ENCODE measurements around the gene DOK5. TPM values are rescaled to one million over a fixed set of nuclear protein-coding genes. Genes with fewer than 3 reads are reported as not detected.
A peak's percentile ranks its signal among the peaks of the same experiment; 100 is the strongest.

The DOK5 gene
- total and polyA plus RNA-seq, 2 donors, result 0.76 to 1.0 TPM

- Histone ChIP-seq H3K27ac (ENCODE audit: low read depth in 1 of 2, low read length in 1 of 2) (no peak overlapping the region), H3K9me3 (ENCODE audit: control insufficient read depth in 2 of 2, insufficient read depth in 1 of 2, low read length in 1 of 2) (no peaks in the 10 kb centered on the region), H3K36me3 (ENCODE audit: control insufficient read depth in 2 of 2, insufficient read depth in 2 of 2, low read length in 1 of 2) (no peaks in the 10 kb centered on the region), H3K4me1 (ENCODE audit: control insufficient read depth in 2 of 2, insufficient read depth in 2 of 2, low read length in 2 of 2) (no peaks in the 10 kb centered on the region), H3K4me3 (ENCODE audit: low read length in 2 of 2) (no peak overlapping the region), H3K27me3 (ENCODE audit: control insufficient read depth in 2 of 2, insufficient read depth in 1 of 2, low read length in 1 of 2) (no peaks in the 10 kb centered on the region)
- WGBS, result 92% methylated on average over 1 of the region's 1 CpG
- DNase-seq (ENCODE audit: low read depth in 6 of 9, low spot score in 9 of 9), result no peak
These were observed 190.4 kb downstream of the DOK5 start for GRCh38 chr20:54665812-54666211.

GRCh38 chr20:54668271-54669039 is 193.1 kb downstream of the DOK5 start:
- no peaks in the 10 kb centered on the region for H3K4me1 ChIP-seq (ENCODE audit: control insufficient read depth in 2 of 2, insufficient read depth in 2 of 2, low read length in 2 of 2)
- DNase-seq (ENCODE audit: low read depth in 6 of 9, low spot score in 9 of 9), result peak in 3 of 9 donors; percentile 3 to 18 (median 16)
- H3K27ac ChIP-seq (ENCODE audit: low read depth in 1 of 2, low read length in 1 of 2), result no peak overlapping the region
- no peaks in the 10 kb centered on the region for H3K9me3 ChIP-seq (ENCODE audit: control insufficient read depth in 2 of 2, insufficient read depth in 1 of 2, low read length in 1 of 2)
- H3K36me3 ChIP-seq (ENCODE audit: control insufficient read depth in 2 of 2, insufficient read depth in 2 of 2, low read length in 1 of 2), result no peaks in the 10 kb centered on the region
- 35% methylated on average over 12 of the region's 12 CpGs for WGBS
- no peaks in the 10 kb centered on the region for H3K27me3 ChIP-seq (ENCODE audit: control insufficient read depth in 2 of 2, insufficient read depth in 1 of 2, low read length in 1 of 2)
- H3K4me3 ChIP-seq (ENCODE audit: low read length in 2 of 2), result no peak overlapping the region

- 80% methylated on average over 4 of the region's 4 CpGs for WGBS
- no peak for DNase-seq (ENCODE audit: low read depth in 6 of 9, low spot score in 9 of 9)
- Histone ChIP-seq H3K36me3 (ENCODE audit: control insufficient read depth in 2 of 2, insufficient read depth in 2 of 2, low read length in 1 of 2) (no peaks in the 10 kb centered on the region), H3K27ac (ENCODE audit: low read depth in 1 of 2, low read length in 1 of 2) (no peak overlapping the region), H3K4me1 (ENCODE audit: control insufficient read depth in 2 of 2, insufficient read depth in 2 of 2, low read length in 2 of 2) (no peaks in the 10 kb centered on the region), H3K4me3 (ENCODE audit: low read length in 2 of 2) (no peak overlapping the region), H3K9me3 (ENCODE audit: control insufficient read depth in 2 of 2, insufficient read depth in 1 of 2, low read length in 1 of 2) (no peaks in the 10 kb centered on the region), H3K27me3 (ENCODE audit: control insufficient read depth in 2 of 2, insufficient read depth in 1 of 2, low read length in 1 of 2) (no peaks in the 10 kb centered on the region)
These were observed 193.6 kb downstream of the DOK5 start for GRCh38 chr20:54669040-54669363.

- DNase-seq (ENCODE audit: low read depth in 6 of 9, low spot score in 9 of 9), result no peak
- Histone ChIP-seq H3K36me3 (ENCODE audit: control insufficient read depth in 2 of 2, insufficient read depth in 2 of 2, low read length in 1 of 2) (no peaks in the 10 kb centered on the region), H3K27ac (ENCODE audit: low read depth in 1 of 2, low read length in 1 of 2) (no peak overlapping the region), H3K9me3 (ENCODE audit: control insufficient read depth in 2 of 2, insufficient read depth in 1 of 2, low read length in 1 of 2) (no peaks in the 10 kb centered on the region), H3K27me3 (ENCODE audit: control insufficient read depth in 2 of 2, insufficient read depth in 1 of 2, low read length in 1 of 2) (no peaks in the 10 kb centered on the region), H3K4me3 (ENCODE audit: low read length in 2 of 2) (no peak overlapping the region), H3K4me1 (ENCODE audit: control insufficient read depth in 2 of 2, insufficient read depth in 2 of 2, low read length in 2 of 2) (no peaks in the 10 kb centered on the region)
- 85% methylated on average over 1 of the region's 1 CpG for WGBS
These were observed 202.9 kb downstream of the DOK5 start for GRCh38 chr20:54678253-54678652.

- Histone ChIP-seq H3K9me3 (ENCODE audit: control insufficient read depth in 2 of 2, insufficient read depth in 1 of 2, low read length in 1 of 2) (no peaks in the 10 kb centered on the region), H3K4me1 (ENCODE audit: control insufficient read depth in 2 of 2, insufficient read depth in 2 of 2, low read length in 2 of 2) (no peaks in the 10 kb centered on the region), H3K4me3 (ENCODE audit: low read length in 2 of 2) (no peak overlapping the region), H3K27ac (ENCODE audit: low read depth in 1 of 2, low read length in 1 of 2) (no peak overlapping the region), H3K36me3 (ENCODE audit: control insufficient read depth in 2 of 2, insufficient read depth in 2 of 2, low read length in 1 of 2) (no peaks in the 10 kb centered on the region), H3K27me3 (ENCODE audit: control insufficient read depth in 2 of 2, insufficient read depth in 1 of 2, low read length in 1 of 2) (no peaks in the 10 kb centered on the region)
- WGBS, result 39% methylated on average over 5 of the region's 5 CpGs
- no peak for DNase-seq (ENCODE audit: low read depth in 6 of 9, low spot score in 9 of 9)
These were observed 205.0 kb downstream of the DOK5 start for GRCh38 chr20:54680439-54680838.

- 32% methylated on average over 14 of the region's 14 CpGs for WGBS
- DNase-seq (ENCODE audit: low read depth in 6 of 9, low spot score in 9 of 9), result peak in 4 of 9 donors; percentile 11 to 29 (median 15)
These were observed 205.7 kb downstream of the DOK5 start for GRCh38 chr20:54680872-54681619.

GRCh38 chr20:54681869-54682268 is 206.5 kb downstream of the DOK5 start:
- no peaks in the 10 kb centered on the region for H3K27me3 ChIP-seq (ENCODE audit: control insufficient read depth in 2 of 2, insufficient read depth in 1 of 2, low read length in 1 of 2)

More at GRCh38 chr20:54680872-54681619, 205.7 kb downstream of the DOK5 start:
- H3K27me3 ChIP-seq (ENCODE audit: control insufficient read depth in 2 of 2, insufficient read depth in 1 of 2, low read length in 1 of 2), result no peaks in the 10 kb centered on the region
- H3K9me3 ChIP-seq (ENCODE audit: control insufficient read depth in 2 of 2, insufficient read depth in 1 of 2, low read length in 1 of 2), result no peaks in the 10 kb centered on the region
- H3K4me1 ChIP-seq (ENCODE audit: control insufficient read depth in 2 of 2, insufficient read depth in 2 of 2, low read length in 2 of 2), result no peaks in the 10 kb centered on the region
- no peak overlapping the region for H3K27ac ChIP-seq (ENCODE audit: low read depth in 1 of 2, low read length in 1 of 2)
- H3K36me3 ChIP-seq (ENCODE audit: control insufficient read depth in 2 of 2, insufficient read depth in 2 of 2, low read length in 1 of 2), result no peaks in the 10 kb centered on the region
- no peak overlapping the region for H3K4me3 ChIP-seq (ENCODE audit: low read length in 2 of 2)

GRCh38 chr20:54688476-54688875 is 213.1 kb downstream of the DOK5 start:
- DNase-seq (ENCODE audit: low read depth in 6 of 9, low spot score in 9 of 9), result no peak
- H3K4me3 ChIP-seq (ENCODE audit: low read length in 2 of 2), result no peak overlapping the region
- H3K9me3 ChIP-seq (ENCODE audit: control insufficient read depth in 2 of 2, insufficient read depth in 1 of 2, low read length in 1 of 2), result no peaks in the 10 kb centered on the region
- no peak overlapping the region for H3K27ac ChIP-seq (ENCODE audit: low read depth in 1 of 2, low read length in 1 of 2)
- 91% methylated on average over 1 of the region's 1 CpG for WGBS
- no peaks in the 10 kb centered on the region for H3K4me1 ChIP-seq (ENCODE audit: control insufficient read depth in 2 of 2, insufficient read depth in 2 of 2, low read length in 2 of 2)
- H3K36me3 ChIP-seq (ENCODE audit: control insufficient read depth in 2 of 2, insufficient read depth in 2 of 2, low read length in 1 of 2), result no peaks in the 10 kb centered on the region
- H3K27me3 ChIP-seq (ENCODE audit: control insufficient read depth in 2 of 2, insufficient read depth in 1 of 2, low read length in 1 of 2), result no peaks in the 10 kb centered on the region

More at GRCh38 chr20:54681869-54682268, 206.5 kb downstream of the DOK5 start:
- Histone ChIP-seq H3K9me3 (ENCODE audit: control insufficient read depth in 2 of 2, insufficient read depth in 1 of 2, low read length in 1 of 2) (no peaks in the 10 kb centered on the region), H3K4me1 (ENCODE audit: control insufficient read depth in 2 of 2, insufficient read depth in 2 of 2, low read length in 2 of 2) (no peaks in the 10 kb centered on the region), H3K27ac (ENCODE audit: low read depth in 1 of 2, low read length in 1 of 2) (no peak overlapping the region), H3K4me3 (ENCODE audit: low read length in 2 of 2) (no peak overlapping the region), H3K36me3 (ENCODE audit: control insufficient read depth in 2 of 2, insufficient read depth in 2 of 2, low read length in 1 of 2) (no peaks in the 10 kb centered on the region)
- 46% methylated on average over 6 of the region's 6 CpGs for WGBS
- DNase-seq (ENCODE audit: low read depth in 6 of 9, low spot score in 9 of 9), result no peak

GRCh38 chr20:54690323-54690722 is 214.9 kb downstream of the DOK5 start:
- no peaks in the 10 kb centered on the region for H3K27me3 ChIP-seq (ENCODE audit: control insufficient read depth in 2 of 2, insufficient read depth in 1 of 2, low read length in 1 of 2)
- no peak overlapping the region for H3K4me3 ChIP-seq (ENCODE audit: low read length in 2 of 2)
- DNase-seq (ENCODE audit: low read depth in 6 of 9, low spot score in 9 of 9), result no peak
- H3K9me3 ChIP-seq (ENCODE audit: control insufficient read depth in 2 of 2, insufficient read depth in 1 of 2, low read length in 1 of 2), result no peaks in the 10 kb centered on the region
- 82% methylated on average over 3 of the region's 3 CpGs for WGBS
- no peaks in the 10 kb centered on the region for H3K36me3 ChIP-seq (ENCODE audit: control insufficient read depth in 2 of 2, insufficient read depth in 2 of 2, low read length in 1 of 2)
- no peaks in the 10 kb centered on the region for H3K4me1 ChIP-seq (ENCODE audit: control insufficient read depth in 2 of 2, insufficient read depth in 2 of 2, low read length in 2 of 2)
- no peak overlapping the region for H3K27ac ChIP-seq (ENCODE audit: low read depth in 1 of 2, low read length in 1 of 2)
